Heart left ventricle (tissue), 13 donors: ENCODE measurements around the gene HIPK2.

Experiments used
- POLR2A ChIP-seq, 2 donors: fragments of 450-650 bp; IDR thresholded peaks; one replicate each; pipeline ENCODE4 v1.6.1; 2017; ENCODE audit warnings: antibody characterized with exemption in 2 of 2, mild to moderate bottlenecking in 2 of 2, moderate library complexity in 2 of 2
- TF ChIP-seq, protein P1 (sequence below), 12 donors: fragments of 200-600 bp; sonication (generic) in 4 of 12; IDR thresholded peaks; one replicate each; pipeline versions ENCODE4 v1.5.0 to v1.8.0; 2018 to 2022; ENCODE audit warnings: antibody characterized with exemption in 12 of 12, mild to moderate bottlenecking in 5 of 12
- donor health status: ischemic (EF 13 %, LVEDD 7.1; RV severe dilation, severe dysfunction).
- donor health status: DM: no; HTN: yes; CAD: no.
- donor health status: DM: no; HTN: no; CAD: no.
- donor health status: ischemic (EF 25% LVEDD 6.9; RV normal size, moderate dysfunction).
- donor health status: ischemic (EF 25% LVEDD 5.7; RV mildly dilated, moderate dysfunction).
- donor health status: ischemic (EF 35%, LVEDD 5.7; RV mildly dilated, moderate dysfunction).
- donor health status: nonischemic (EF 11% LVEDD 7.7; RV severe dilation, severe dysfunction).
- donor health status: DM: yes; HTN: yes; CAD: no.
- donor health status: PGD.
- donor health status: ischemic (EF 29% LVEDD 5.4; RV normal size, mild dysfunction).
- donor health status: nonischemic (EF 23%, LVEDD 6.1; RV moderate dilation, normal function).

DNA sequence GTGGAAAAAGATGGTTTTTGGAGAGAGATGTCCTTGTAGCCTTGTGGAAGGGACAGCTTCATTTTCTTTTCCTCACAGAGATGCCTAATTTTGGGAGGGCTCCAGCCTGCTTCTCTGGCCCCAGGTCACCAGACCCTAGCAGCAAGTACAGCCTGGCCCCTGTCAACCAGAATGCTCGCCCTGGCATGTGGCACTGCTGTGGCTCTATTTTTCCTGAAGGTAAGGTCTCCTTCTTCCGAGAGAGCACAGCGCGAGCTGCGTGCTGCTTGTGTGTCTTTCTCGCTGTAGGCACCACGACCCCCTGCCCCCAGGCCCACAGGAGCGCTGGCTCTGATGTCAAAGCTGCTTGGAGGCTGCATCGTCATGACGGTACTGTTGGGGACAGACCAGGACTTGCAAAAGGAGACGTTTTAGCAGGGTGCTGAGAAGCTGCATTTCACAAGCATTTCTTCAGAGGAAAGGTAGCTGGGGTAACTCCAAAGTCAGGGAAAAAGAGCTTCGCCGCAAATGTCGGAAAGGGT, 195.6 kb downstream of the HIPK2 start:
- TF ChIP-seq, protein P1, sequence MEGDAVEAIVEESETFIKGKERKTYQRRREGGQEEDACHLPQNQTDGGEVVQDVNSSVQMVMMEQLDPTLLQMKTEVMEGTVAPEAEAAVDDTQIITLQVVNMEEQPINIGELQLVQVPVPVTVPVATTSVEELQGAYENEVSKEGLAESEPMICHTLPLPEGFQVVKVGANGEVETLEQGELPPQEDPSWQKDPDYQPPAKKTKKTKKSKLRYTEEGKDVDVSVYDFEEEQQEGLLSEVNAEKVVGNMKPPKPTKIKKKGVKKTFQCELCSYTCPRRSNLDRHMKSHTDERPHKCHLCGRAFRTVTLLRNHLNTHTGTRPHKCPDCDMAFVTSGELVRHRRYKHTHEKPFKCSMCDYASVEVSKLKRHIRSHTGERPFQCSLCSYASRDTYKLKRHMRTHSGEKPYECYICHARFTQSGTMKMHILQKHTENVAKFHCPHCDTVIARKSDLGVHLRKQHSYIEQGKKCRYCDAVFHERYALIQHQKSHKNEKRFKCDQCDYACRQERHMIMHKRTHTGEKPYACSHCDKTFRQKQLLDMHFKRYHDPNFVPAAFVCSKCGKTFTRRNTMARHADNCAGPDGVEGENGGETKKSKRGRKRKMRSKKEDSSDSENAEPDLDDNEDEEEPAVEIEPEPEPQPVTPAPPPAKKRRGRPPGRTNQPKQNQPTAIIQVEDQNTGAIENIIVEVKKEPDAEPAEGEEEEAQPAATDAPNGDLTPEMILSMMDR (IDR thresholded peaks at IDR 0.05): no peak
- no peak for TF ChIP-seq POLR2A (IDR thresholded peaks at IDR 0.05)
